ENCODE measurements around the gene STAB1.

The STAB1 gene, protein sequence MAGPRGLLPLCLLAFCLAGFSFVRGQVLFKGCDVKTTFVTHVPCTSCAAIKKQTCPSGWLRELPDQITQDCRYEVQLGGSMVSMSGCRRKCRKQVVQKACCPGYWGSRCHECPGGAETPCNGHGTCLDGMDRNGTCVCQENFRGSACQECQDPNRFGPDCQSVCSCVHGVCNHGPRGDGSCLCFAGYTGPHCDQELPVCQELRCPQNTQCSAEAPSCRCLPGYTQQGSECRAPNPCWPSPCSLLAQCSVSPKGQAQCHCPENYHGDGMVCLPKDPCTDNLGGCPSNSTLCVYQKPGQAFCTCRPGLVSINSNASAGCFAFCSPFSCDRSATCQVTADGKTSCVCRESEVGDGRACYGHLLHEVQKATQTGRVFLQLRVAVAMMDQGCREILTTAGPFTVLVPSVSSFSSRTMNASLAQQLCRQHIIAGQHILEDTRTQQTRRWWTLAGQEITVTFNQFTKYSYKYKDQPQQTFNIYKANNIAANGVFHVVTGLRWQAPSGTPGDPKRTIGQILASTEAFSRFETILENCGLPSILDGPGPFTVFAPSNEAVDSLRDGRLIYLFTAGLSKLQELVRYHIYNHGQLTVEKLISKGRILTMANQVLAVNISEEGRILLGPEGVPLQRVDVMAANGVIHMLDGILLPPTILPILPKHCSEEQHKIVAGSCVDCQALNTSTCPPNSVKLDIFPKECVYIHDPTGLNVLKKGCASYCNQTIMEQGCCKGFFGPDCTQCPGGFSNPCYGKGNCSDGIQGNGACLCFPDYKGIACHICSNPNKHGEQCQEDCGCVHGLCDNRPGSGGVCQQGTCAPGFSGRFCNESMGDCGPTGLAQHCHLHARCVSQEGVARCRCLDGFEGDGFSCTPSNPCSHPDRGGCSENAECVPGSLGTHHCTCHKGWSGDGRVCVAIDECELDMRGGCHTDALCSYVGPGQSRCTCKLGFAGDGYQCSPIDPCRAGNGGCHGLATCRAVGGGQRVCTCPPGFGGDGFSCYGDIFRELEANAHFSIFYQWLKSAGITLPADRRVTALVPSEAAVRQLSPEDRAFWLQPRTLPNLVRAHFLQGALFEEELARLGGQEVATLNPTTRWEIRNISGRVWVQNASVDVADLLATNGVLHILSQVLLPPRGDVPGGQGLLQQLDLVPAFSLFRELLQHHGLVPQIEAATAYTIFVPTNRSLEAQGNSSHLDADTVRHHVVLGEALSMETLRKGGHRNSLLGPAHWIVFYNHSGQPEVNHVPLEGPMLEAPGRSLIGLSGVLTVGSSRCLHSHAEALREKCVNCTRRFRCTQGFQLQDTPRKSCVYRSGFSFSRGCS (N-terminal part only)
- 0.11 to 0.44 (median 0.39) reads per million in 3 experiments for total RNA-seq

DNA sequence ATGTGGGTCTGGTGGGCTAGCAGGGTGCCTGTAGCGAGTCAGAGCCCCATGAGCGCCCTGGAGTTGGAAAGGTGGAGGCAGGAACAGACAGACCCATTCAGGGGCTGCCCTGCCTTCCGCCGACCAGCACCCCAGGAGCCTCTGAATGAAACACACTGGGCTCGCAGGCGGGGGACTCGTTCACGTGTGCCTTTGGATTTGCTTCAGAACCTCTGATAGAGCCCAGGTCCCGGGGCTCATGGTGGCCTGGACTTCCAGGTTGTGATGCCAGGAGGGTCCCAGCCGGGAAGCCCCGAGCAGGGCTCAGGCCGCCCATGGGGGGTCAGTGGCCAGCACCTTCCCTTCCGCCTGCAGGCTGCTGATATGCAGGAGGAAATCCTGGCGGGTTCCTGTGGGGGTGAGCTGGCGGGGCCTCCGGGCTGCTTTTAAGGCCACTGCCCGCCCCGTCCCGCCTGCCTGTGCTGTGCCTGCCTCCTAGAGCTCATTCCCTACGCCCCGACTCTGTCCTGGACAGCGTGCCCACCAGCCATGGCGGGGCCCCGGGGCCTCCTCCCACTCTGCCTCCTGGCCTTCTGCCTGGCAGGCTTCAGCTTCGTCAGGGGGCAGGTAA is at the start of gene STAB1:
Gene STAB1 (plus strand): TSS at position 453 of the 610 bp plus-strand sequence. CDS start 76 bp downstream, at position 529.
- DNase-seq, result no peak

DNA sequence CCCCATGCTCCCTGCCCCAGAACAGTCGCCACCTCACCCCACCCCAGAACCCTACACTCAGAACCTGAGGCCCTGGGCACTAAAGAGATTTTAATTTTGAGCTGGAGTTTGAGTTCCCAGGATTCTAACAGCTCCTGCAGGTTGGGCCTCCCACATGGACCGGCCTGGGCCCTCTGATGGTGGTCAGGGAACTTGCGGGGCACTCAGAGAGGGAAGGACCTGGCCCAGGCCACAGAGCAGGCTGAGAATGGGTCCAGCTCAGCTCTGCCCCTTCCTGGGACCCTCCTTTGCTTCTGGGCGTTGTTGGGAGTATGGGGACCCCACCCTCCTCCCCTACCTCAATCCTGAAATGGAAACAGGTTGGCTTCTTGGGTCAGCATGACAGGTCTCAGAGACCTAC is 49.1 kb upstream of the STAB1 start:
- DNase-seq, result no peak

DNA sequence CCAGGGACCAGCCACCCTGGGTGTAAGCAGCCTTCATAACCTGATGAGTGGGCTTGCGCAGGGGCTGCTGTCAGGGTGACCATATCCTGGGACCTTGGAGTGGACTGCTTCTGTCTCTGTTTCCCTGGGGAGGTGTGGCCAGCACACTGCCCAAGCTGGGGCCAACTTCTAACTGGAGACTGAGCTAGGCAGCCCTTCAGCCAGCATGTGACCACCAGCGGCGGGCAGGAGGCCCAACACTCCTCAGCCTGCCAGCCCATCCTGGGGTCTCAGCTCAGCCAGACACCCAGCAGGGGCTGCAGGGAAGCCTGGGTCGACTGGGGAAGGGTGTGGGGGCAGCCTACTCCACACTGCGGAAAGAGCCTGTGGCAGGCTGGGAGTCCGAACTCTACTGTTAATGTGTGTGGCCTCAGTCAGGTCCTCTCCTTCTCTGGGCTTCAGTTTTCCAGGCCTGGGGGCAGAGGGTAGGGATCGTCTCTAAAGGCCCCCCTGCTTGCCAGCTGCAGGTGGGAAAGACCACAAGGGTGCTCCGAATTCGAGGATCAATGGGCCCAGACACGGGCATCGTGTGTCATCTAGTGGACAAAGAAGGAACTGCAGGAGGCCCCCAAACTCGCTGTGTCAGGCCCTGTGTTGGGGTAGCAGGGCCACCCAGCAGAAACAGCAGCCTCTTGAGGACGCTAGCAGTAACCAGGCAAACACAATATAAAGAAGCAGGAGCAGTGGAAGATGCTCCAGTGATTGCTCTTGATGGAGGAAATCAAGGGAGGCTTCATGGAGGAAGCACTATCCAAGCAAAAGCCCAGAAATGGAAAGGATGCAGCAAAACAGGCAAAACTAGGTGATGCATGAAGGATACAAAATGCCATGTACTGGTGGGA is 48.3 kb upstream of the STAB1 start:
- DNase-seq, result peak; percentile 58

DNA sequence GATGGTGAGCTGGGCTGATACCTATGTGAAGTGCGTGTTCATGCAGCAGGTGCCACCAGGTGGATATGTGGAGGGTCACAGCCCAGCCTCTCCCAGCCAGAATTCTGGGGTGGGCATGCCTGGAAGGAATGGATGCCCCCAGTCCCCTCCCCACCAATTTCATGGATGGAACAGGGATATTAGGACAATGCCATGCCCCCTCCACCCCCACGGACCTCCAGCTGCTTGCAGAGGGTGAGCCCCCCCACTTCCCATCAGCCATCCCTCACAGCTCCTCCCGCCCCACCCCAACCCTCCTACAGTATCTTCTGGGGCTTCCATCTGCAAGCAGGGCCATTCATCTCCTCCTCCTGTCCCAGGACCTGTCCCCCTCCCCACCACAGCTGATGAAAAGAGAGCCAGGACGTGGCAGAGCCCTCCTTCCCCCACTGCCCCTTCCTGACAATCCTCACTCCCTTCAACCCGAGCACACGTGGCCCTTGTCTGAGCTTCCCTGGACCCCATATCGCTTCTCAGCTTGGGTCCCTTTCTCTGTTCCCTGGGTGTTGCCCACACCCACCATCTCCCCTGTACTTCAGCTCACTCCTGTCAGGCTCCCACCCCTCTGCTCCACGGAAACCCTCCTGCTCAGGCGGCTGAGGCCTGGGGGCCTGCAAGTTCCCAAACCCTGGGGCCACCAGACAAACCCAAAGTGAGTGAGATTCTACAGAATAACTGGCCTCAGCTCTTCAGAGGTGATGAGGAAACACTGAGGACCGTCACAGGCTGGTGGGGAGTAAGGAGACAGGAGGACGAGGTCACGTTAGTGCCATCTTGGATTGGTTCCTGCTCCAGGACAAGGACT is 47.4 kb upstream of the STAB1 start:
- no peak for DNase-seq

DNA sequence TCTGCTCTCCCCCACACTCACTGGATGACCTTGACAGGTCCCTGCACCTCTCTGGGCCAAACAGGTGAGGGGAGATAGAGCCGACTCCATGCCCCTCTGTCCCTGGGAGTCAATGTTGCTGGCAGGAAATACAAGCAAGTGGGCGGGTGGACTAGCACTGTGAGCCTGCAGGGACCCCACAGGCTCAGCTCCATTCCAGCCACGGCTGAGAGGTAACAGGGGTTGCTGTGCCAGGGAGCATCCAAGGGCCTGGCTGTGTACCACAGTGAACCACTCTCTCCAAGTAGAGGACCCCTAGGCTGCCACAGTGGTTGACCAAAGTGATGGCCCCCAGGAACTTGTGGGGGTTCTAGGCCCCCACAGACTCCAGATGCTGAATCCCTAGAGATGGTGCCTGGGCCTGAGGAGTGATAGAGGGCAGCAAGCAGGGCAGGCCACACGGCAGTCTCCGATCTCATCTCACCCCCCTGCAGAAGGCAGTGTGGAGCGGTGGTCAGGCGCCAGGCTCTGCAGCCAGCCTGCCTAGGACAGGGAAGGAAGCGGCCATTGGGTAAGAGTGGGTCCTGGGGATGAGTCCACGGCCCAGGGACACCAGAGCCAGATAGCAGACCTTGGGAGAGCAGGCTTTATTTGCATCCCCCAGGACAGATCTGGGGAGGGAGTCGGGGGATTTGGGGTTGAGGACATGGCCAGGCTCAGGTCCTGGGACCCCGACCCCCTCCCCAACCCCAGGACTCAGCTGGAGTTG is 44.5 kb upstream of the STAB1 start:
- DNase-seq, result no peak

DNA sequence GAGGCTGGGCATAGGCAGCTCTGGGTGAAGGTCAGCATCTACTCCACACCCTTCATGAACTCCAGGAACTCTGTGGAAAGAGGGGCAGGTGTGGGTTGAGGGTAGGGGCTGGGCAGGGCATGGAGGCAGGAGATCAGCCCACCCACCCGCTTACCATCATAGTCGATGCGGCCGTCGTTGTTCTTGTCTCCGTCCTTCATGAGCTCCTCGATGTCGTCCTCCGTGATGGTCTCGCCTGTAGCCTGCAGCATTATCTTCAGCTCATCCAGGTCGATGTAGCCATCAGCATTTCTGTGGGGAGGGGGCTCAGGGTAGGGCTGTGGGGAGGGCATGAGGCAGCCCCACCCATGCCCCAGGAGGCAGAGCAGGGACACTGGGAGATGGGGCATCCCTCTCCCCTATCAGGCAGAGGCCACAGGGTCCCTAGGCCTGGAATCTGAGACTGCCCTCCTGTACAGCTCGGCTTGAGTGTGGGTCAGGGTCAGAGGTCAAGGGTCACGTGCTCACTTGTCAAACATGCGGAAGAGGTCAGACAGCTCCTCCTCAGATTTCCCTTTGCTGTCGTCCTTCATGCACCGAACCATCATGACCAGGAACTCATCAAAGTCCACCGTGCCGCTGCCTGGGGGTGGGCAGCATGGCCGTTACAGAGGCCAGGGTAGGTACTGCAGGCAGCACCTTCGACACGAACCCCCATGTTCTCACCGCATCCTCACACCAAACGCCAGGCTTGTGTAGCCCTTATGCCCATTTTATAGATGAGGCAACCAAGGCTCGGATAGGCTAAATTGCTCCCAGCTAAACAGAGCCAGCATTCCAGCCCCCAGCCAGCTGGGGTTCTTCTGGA is 43.7 kb upstream of the STAB1 start:
- no peak for DNase-seq

DNA sequence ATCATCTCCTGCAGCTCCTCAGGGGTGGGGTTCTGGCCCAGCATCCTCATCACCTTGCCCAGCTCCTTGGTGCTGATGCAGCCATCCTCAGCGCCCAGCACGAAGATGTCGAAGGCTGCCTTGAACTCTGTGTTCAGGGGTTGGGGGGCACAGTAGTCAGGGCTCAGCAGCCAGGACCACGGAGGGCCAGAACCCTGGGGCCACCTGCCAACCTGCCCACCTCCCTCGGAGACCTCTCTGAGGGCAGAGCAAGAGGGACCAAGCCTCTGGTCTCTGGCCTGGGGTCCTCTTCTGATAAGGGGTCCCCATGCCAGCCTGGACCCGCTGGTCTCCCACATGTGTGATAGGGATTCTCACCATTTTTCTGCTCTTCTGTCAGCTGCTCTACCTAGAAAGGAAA is 43.0 kb upstream of the STAB1 start:
- DNase-seq, result no peak

DNA sequence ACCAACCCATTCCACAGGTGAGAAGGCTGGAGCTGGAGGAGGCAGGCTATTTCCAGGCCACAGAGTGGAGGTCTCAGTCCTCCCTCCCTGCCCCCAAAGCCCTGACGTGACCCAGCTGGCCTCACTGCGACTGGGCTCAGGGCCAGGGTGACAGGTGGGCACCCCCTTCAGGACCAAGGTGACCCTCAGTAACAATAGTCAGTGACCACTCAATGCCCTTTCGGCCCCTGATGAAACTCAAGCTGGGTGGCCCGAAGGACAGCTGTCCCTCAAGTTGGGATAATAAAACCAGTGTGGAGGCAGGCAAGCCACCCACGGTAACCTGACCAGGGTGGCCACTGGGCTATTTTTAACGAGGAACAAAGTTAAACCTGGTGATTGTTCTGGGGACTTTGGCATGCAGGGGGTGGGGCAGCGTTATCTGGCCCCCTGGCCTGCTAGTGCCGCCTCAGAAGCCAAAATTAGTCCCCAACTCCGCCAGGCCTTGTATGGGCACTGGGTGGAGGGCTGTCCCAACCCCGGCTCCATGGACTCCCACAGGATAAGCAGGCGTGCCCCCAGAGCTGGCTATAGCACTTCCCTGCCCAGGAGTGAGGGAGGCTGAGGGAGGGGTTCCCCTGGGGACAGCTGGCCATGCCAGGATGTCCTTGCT is 42.4 kb upstream of the STAB1 start:
- DNase-seq, result no peak

DNA sequence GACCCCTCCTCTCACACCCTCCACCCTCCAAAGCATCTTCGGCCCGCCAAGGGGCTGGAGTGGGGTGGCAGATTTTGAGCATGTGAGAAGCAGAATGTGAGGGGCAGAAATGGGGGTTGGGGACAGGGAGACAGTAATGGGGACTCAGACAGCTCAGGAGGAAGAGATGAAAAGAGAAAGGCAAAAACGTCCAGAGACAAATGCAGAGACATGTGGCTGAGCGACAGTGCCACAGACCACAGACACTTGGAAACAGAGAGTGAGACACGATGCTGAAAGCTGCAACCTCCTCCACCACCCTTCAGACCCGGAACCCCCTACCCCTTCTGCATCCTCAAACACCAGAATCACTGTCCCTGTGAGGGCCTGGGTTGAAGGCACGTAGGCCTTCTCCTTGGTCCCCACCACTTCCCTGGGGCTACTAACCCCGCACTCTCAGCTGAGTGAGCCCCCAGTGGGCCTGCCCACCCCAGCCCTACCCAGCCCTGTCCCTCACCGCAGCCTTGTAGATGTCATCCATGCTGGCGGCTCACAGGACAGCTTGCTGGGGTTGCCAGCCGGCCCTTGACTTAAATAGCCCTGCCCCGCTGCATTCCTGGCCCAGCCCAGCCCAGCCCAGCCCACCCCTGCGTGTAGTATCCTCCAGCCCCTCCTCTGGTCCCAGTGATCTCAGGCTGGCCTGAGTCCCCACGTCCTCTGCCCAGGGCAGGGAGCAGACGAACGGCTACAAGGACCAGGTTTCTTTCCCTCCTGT is 41.5 kb upstream of the STAB1 start, which contains the start of gene TNNC1:
Gene TNNC1 (minus strand): TSS at position 546 of the 754 bp plus-strand sequence. CDS start 26 bp downstream, at position 520.
- no peak for DNase-seq

DNA sequence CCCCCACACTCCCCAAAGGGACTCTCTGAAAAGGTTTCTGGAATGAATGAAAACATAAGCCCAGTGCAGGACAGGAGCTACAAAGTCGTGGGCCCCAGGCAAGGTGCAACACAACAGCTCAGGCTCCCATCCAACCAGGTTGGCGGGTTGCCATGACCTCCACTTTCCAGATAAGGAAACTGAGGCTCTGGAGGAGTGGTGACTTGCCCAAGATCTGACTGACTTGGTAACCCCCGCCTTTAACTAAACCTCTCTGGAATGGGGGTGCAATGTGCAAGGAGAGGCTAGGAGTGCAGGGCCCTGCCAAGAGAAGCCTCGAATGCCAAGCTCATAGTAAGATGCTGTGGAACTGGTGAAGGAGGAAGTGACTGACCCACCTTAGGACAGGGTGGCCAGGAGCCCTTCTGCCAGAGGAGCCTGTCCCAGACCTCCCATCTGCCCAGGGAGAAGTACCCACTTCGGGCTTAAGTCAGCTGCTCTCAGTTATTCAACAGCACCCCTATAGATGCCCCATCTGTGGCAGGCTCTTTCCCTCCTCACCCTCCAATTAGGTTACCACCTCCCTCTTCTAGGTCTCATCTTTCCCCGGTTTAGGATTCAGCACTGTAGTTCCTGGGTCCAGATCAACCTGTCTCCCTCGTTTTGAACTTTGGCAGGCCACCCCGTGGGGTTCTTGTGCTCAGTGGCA is 40.7 kb upstream of the STAB1 start:
- no peak for DNase-seq

DNA sequence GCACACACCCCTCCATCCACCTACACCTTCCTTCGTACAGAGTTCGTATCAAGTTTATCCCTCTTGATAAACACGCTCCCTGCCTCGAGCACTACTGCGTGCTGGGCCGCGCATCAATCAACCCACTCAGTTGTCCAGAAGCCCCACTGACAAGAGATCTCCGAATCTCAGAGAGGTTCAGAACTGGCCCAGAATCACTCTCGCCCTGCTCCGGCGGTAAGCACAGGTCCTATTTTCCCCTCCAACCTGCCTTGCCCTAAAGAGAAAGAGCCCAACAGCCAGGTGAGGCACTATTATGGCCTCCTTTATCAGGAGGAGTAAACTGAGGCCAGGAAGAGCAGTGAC is 40.2 kb upstream of the STAB1 start:
- DNase-seq, result no peak

DNA sequence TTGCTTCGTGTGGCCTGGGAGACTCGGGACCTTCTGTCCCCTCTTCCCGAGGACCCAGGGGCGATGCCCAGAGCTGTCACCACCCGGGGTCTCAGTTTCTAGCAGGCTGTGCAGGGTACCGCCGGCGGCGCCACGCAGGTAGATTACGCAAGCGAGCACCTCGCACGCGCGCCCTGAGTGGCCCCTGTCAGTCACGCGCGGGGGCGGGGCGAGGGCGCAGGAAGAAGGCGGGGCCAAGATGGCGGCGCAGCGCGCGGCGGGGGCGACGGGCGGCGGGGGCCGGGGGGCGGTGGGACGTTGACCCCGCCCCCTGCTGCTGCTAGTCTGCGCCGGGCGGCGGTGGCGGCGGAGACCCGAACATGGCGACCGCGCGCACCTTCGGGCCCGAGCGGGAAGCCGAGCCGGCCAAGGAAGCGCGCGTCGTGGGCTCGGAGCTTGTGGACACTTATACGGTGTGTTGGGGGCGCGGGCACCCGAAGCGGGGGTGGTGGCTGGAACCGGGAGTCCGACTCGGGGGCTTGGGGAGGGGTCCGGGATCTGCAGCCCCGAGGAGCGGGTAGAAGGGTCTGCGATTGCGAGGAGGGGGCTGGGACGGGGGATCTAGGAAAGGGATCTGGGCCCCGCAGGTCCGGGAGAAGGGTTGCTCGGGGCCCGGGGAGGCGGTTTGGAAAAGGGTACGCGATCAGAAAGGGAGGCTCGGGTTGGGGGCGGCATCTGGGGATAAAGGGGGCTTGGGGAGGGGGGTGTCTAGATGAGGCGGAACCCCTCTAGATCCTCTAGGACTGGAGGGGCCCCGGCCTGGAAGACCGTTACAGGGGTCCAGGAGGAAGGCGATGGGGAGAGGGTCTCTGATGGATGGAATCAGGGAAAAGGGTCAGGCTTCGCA is 39.6 kb upstream of the STAB1 start, which contains the start of gene NISCH:
Gene NISCH (plus strand): TSS at position 322 of the 886 bp plus-strand sequence. CDS start 38 bp downstream, at position 360.
- DNase-seq, result peak; percentile 94

DNA sequence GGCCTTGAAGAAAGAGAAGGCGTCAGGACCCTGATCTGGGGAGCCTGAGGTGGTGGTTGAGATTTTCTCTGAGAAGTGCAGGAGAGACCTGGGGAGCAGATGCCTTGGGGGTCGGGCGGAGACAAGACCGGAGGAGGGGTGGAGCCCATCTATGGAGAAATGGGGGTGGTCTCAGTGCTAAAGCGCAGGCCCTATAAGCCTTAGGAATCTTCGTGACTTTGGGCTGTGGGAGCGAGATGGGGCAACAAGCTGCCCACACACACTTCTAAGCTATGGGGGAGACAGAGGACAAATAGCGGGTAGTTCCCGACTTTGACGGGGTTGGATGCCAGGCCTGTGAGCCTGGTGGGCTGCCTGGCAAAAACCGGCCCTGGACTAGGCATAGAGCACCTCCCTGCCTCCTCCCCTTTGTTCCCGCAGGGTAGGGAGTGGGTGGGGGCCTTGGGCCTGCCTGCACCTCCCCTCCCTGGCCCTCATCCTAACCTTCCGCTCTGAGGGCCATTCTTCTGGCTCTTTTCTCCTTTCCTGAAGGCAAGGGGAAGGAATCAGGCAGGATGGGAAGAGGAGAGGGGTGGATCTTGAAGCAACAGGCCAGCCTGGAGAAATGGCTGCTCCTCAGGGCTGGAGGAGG is 38.9 kb upstream of the STAB1 start:
- no peak for DNase-seq

DNA sequence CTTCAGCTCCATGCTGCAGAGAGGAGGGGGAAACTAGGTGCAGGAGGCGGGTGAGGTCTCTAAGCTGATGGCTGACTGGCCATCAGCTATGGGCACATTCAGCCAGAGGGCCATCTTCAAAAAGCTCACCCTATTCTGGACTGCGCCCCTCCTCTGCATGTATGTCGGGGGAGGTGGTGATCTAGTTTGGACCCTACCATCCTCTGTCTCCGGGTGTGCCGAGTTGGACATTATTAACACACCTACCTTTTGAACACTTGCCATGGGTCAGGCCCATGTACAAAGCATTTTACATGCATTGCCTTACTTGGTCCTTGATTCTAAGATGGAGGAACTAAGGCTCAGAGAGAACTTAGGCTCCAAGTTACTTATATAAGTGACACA is 38.3 kb upstream of the STAB1 start:
- no peak for DNase-seq
